Activated CD8-positive, alpha-beta memory T cell treated with anti-CD3 and anti-CD28 coated beads for 24 hours (primary cell): Measurements from ENCODE around the gene ABCG1.

ENCODE experiments used
- DNase-seq: peaks from one replicate; pipeline ENCODE4 v3.0.0-alpha.2; 2020

ABCG1 gene

GRCh38 chr21:42234041-42234440 is 15.1 kb downstream of the ABCG1 start:
- no peak for DNase-seq

- DNase-seq = peak; percentile 84
Measured at GRCh38 chr21:42234464-42235241, 15.7 kb downstream of the ABCG1 start.

- no peak for DNase-seq
Measured at GRCh38 chr21:42235593-42235992, 16.7 kb downstream of the ABCG1 start.

GRCh38 chr21:42236014-42236413 is 17.1 kb downstream of the ABCG1 start:
- no peak for DNase-seq

- no peak for DNase-seq
Measured at GRCh38 chr21:42236693-42237092, 17.8 kb downstream of the ABCG1 start.

GRCh38 chr21:42237161-42237560 is 18.2 kb downstream of the ABCG1 start:
- DNase-seq = no peak

GRCh38 chr21:42237577-42237976 is 18.6 kb downstream of the ABCG1 start:
- DNase-seq = no peak

- peak; percentile 69 for DNase-seq
Measured at GRCh38 chr21:42238185-42238934, 19.4 kb downstream of the ABCG1 start.

GRCh38 chr21:42239556-42239955 is 20.6 kb downstream of the ABCG1 start:
- DNase-seq = no peak

- DNase-seq = no peak
Measured at GRCh38 chr21:42239973-42240372, 21.0 kb downstream of the ABCG1 start.

- no peak for DNase-seq
Measured at GRCh38 chr21:42242611-42243010, 23.7 kb downstream of the ABCG1 start.

GRCh38 chr21:42243026-42243425 is 24.1 kb downstream of the ABCG1 start:
- DNase-seq = no peak

- DNase-seq = no peak
Measured at GRCh38 chr21:42245331-42246193, 26.6 kb downstream of the ABCG1 start.

- DNase-seq = no peak
Measured at GRCh38 chr21:42247716-42248115, 28.8 kb downstream of the ABCG1 start.

GRCh38 chr21:42248241-42248640 is 29.3 kb downstream of the ABCG1 start:
- DNase-seq = no peak

- DNase-seq = no peak
Measured at GRCh38 chr21:42248783-42249597, 30.1 kb downstream of the ABCG1 start.

GRCh38 chr21:42250422-42251403 is 31.8 kb downstream of the ABCG1 start:
- DNase-seq = no peak

- DNase-seq = no peak
Measured at GRCh38 chr21:42251654-42252324, 32.8 kb downstream of the ABCG1 start.

GRCh38 chr21:42252325-42252654 is 33.4 kb downstream of the ABCG1 start:
- DNase-seq = no peak

GRCh38 chr21:42252778-42253340 is 33.9 kb downstream of the ABCG1 start:
- no peak for DNase-seq
